H1 (cell line): ENCODE measurements around the gene TSPAN6. TPM values are rescaled to one million over a fixed set of nuclear protein-coding genes. Genes with fewer than 3 reads are reported as not detected.

ENCODE experiments used
- CTCF ChIA-PET: fragments of 300-600 bp; sonication (Branson Sonifier 250); formaldehyde crosslinking; loops from one replicate; lab custom pipeline; 2021; ENCODE audit not compliant: partially characterized antibody; lab: Charles Lee
- POLR2A ChIA-PET: fragments of 300-600 bp; sonication (Branson Sonifier 250); formaldehyde crosslinking; loops from one replicate; lab custom pipeline; 2021; ENCODE audit warnings: inconsistent platforms; ENCODE audit not compliant: partially characterized antibody; lab: Charles Lee
- DNase-seq, 2 experiments: peaks; one replicate each; pipeline versions ENCODE4 v3.0.0 to v3.0.0-alpha.2; 2010 to 2022; ENCODE audit warnings: low spot score in 2 of 2, low read depth in 1 of 2, mixed read lengths in 1 of 2
- FAIRE-seq: peaks from 2 replicates; lab custom pipeline; 2011; peaks lifted over from hg19 to GRCh38; lab: Jason Lieb, UNC
- H2AFZ ChIP-seq: 2 replicates; pipeline ENCODE4 v1.8.1; 2012; ENCODE audit warnings: low read length, inconsistent platforms
- H2AK5ac ChIP-seq: 2 replicates; pipeline ENCODE4 v1.6.1; 2013; ENCODE audit warnings: low read depth, low read length
- H2BK120ac ChIP-seq: replicated peaks from 2 replicates; pipeline ENCODE3; 2013; ENCODE audit warnings: low read depth, low read length, inconsistent platforms
- H2BK12ac ChIP-seq: 2 replicates; pipeline ENCODE4 v1.6.1; 2013; ENCODE audit warnings: low read depth, low read length
- H2BK15ac ChIP-seq: 2 replicates; pipeline ENCODE4 v1.6.1; 2013; ENCODE audit warnings: low read length
- H2BK20ac ChIP-seq: 2 replicates; pipeline ENCODE4 v1.6.1; 2013; ENCODE audit warnings: low read length
- H2BK5ac ChIP-seq: 2 replicates; pipeline ENCODE4 v1.6.1; 2013; ENCODE audit warnings: low read depth, low read length
- H3K14ac ChIP-seq: 2 replicates; pipeline ENCODE4 v1.6.1; 2013; ENCODE audit warnings: inconsistent platforms; ENCODE audit not compliant: insufficient read length
- H3K18ac ChIP-seq: 2 replicates; pipeline ENCODE4 v1.6.1; 2013; ENCODE audit warnings: low read length; ENCODE audit errors: extremely low read depth
- H3K23ac ChIP-seq: 2 replicates; pipeline ENCODE4 v1.6.1; 2013; ENCODE audit warnings: inconsistent platforms; ENCODE audit not compliant: insufficient read length
- H3K23me2 ChIP-seq: 2 replicates; pipeline ENCODE4 v1.6.1; 2013; ENCODE audit warnings: low read depth, low read length
- H3K27ac ChIP-seq: 2 replicates; pipeline ENCODE4 v1.6.1; 2011; ENCODE audit warnings: low read depth, low read length, inconsistent platforms
- H3K27me3 ChIP-seq, 4 experiments: replicated peaks in 1 of 4; 1 replicate in 1 of 4; 2 replicates in 3 of 4; pipeline versions ENCODE4 v1.6.1 to v1.8.1; 2011 to 2013; ENCODE audit warnings: low read length in 3 of 4, mild to moderate bottlenecking in 3 of 4, inconsistent platforms in 2 of 4, mixed read lengths in 2 of 4, moderate library complexity in 1 of 4; ENCODE audit not compliant: control insufficient read depth in 3 of 4, insufficient read depth in 3 of 4; ENCODE audit errors: extremely low read depth in 1 of 4
- H3K36me3 ChIP-seq, 4 experiments: 2 replicates each; pipeline versions ENCODE4 v1.6.1 to v1.8.1; 2011 to 2013; ENCODE audit warnings: mild to moderate bottlenecking in 4 of 4, low read length in 3 of 4, moderate library complexity in 2 of 4, control low read depth in 1 of 4, inconsistent platforms in 1 of 4; ENCODE audit not compliant: insufficient read depth in 4 of 4, control insufficient read depth in 2 of 4
- H3K4ac ChIP-seq: replicated peaks from 2 replicates; pipeline ENCODE3; 2013; ENCODE audit warnings: low read length, low read depth, mixed read lengths, inconsistent platforms; ENCODE audit not compliant: insufficient read length
- H3K4me1 ChIP-seq, 4 experiments: replicated peaks in 1 of 4; 1 replicate in 1 of 4; 2 replicates in 3 of 4; pipeline versions ENCODE4 v1.6.1 to v1.8.1; 2011 to 2013; ENCODE audit warnings: low read length in 3 of 4, inconsistent platforms in 2 of 4, mixed read lengths in 1 of 4; ENCODE audit not compliant: insufficient read depth in 4 of 4, control insufficient read depth in 3 of 4
- H3K4me2 ChIP-seq, 2 experiments: 2 replicates each; pipeline versions ENCODE4 v1.6.1 to v1.8.1; 2011 to 2013; ENCODE audit warnings: low read depth in 2 of 2, low read length in 2 of 2, control low read depth in 1 of 2, inconsistent platforms in 1 of 2, mild to moderate bottlenecking in 1 of 2; ENCODE audit not compliant: insufficient read depth in 1 of 2
- H3K4me3 ChIP-seq, 4 experiments: fragments of 200-600, 300-600 bp in 1 of 4; sonication (generic), shearing (Covaris generic), sonication (Bioruptor Twin) in 1 of 4; 2 replicates each; pipeline versions ENCODE4 v1.5.1 to v1.8.1; 2011 to 2016; ENCODE audit warnings: low read length in 4 of 4, low read depth in 3 of 4, control low read depth in 2 of 4, inconsistent platforms in 2 of 4, mild to moderate bottlenecking in 2 of 4, mixed read lengths in 1 of 4, moderate library complexity in 1 of 4; ENCODE audit not compliant: insufficient read depth in 2 of 4; ENCODE audit errors: extremely low read depth in 1 of 4
- H3K56ac ChIP-seq: replicated peaks from 2 replicates; pipeline ENCODE3; 2013; ENCODE audit warnings: low read depth, mild to moderate bottlenecking, mixed read lengths, low read length, inconsistent platforms; ENCODE audit not compliant: insufficient read length
- H3K79me1 ChIP-seq: 2 replicates; pipeline ENCODE4 v1.6.1; 2013; ENCODE audit warnings: low read depth, low read length, control low read depth
- H3K79me2 ChIP-seq, 2 experiments: 2 replicates each; pipeline versions ENCODE4 v1.6.1 to v1.8.1; 2012 to 2013; ENCODE audit warnings: low read length in 2 of 2, mild to moderate bottlenecking in 2 of 2, inconsistent platforms in 1 of 2; ENCODE audit not compliant: insufficient read depth in 2 of 2, control insufficient read depth in 1 of 2
- H3K9ac ChIP-seq, 4 experiments: replicated peaks in 1 of 4; 1 replicate in 1 of 4; 2 replicates in 3 of 4; pipeline versions ENCODE4 v1.6.1 to v1.8.1; 2011 to 2013; ENCODE audit warnings: low read depth in 3 of 4, low read length in 3 of 4, control low read depth in 2 of 4, mild to moderate bottlenecking in 2 of 4, moderate library complexity in 2 of 4, inconsistent platforms in 1 of 4; ENCODE audit errors: extremely low read depth in 1 of 4
- H3K9me3 ChIP-seq, 2 experiments: 2 replicates each; pipeline versions ENCODE4 v1.6.1 to v1.8.1; 2012 to 2013; ENCODE audit warnings: mild to moderate bottlenecking in 2 of 2, moderate library complexity in 2 of 2, control low read depth in 1 of 2, inconsistent platforms in 1 of 2, low read depth in 1 of 2, low read length in 1 of 2, mixed read lengths in 1 of 2; ENCODE audit not compliant: insufficient read depth in 2 of 2
- H4K20me1 ChIP-seq, 2 experiments: replicated peaks in 1 of 2; 2 replicates each; pipeline versions ENCODE3 to v1.8.1; 2011 to 2013; ENCODE audit warnings: inconsistent platforms in 2 of 2, low read length in 2 of 2, mild to moderate bottlenecking in 1 of 2; ENCODE audit not compliant: insufficient read depth in 2 of 2, control insufficient read depth in 1 of 2
- H4K5ac ChIP-seq: 2 replicates; pipeline ENCODE4 v1.6.1; 2013; ENCODE audit warnings: low read length, low read depth, mixed read lengths, inconsistent platforms; ENCODE audit not compliant: insufficient read length
- H4K8ac ChIP-seq: 2 replicates; pipeline ENCODE4 v1.8.0; 2013; ENCODE audit warnings: mild to moderate bottlenecking, moderate library complexity, low read length, inconsistent platforms; ENCODE audit not compliant: insufficient read depth; ENCODE audit errors: extremely low read depth
- H4K91ac ChIP-seq: replicated peaks from 2 replicates; pipeline ENCODE3; 2013; ENCODE audit warnings: low read length, mixed read lengths, inconsistent platforms; ENCODE audit not compliant: insufficient read length
- RBBP5 ChIP-seq: IDR thresholded peaks from 2 replicates; pipeline ENCODE4 v1.7.1; 2012; ENCODE audit warnings: low read depth, mild to moderate bottlenecking, inconsistent platforms, low read length, moderate library complexity, borderline replicate concordance
- WGBS, 2 experiments: shearing (Covaris generic) in 1 of 2; methylation state at CpG; one replicate each; pipeline versions ENCODE4 v1.1.6 to v1.1.7; 2013 to 2015; ENCODE audit warnings: low lambda C conversion rate in 2 of 2, mixed read lengths in 2 of 2, inconsistent platforms in 1 of 2, low coverage in 1 of 2, missing lambda C conversion rate in 1 of 2; ENCODE audit not compliant: insufficient replicate concordance in 2 of 2, insufficient coverage in 1 of 2, insufficient read length in 1 of 2; ENCODE audit errors: extremely low coverage in 1 of 2, missing lambda C conversion rate in 1 of 2; 5-methylcytosine and 5-hydroxymethylcytosine counted together
- polyA plus RNA-seq, 7 experiments: library from polyadenylated mRNA; depleted of rRNA in 3 of 7; stranded (reverse) in 5 of 7; unstranded in 2 of 7; fragments of >200 nt in 5 of 7; fragments of 200-250 nt in 2 of 7; gene quantifications; 1 replicate in 5 of 7; 2 replicates in 1 of 7; 4 replicates in 1 of 7; pipeline versions ENCODE4 v1.2.1 to v1.2.3, GENCODE V29; 2011 to 2013; ENCODE audit warnings: missing spikeins in 2 of 7, mixed read lengths in 2 of 7
- total RNA-seq: library from RNA; stranded (reverse); fragmentation: NEBNext Ultra II Directional; extraction: Animal tissue kit (Norgen Biotek cat#: 25700); gene quantifications from 2 replicates; pipeline ENCODE4 v1.2.1, GENCODE V29; 2021

The TSPAN6 gene
- total and polyA plus RNA-seq, 2 of the 8 experiments (the other 6 are each of a cell fraction or from before 2014, with no cell fraction given): 58.1 to 67.7 TPM

- H3K9ac ChIP-seq: no peak overlapping the region
- POLR2A ChIA-PET: no interaction called here
- no peak overlapping the region for H2BK5ac ChIP-seq
- H4K20me1 ChIP-seq: no peaks in the 10 kb centered on the region
- no peak overlapping the region for H2AFZ ChIP-seq
- H3K9me3 ChIP-seq: no peaks in the 10 kb centered on the region
- H4K5ac ChIP-seq: no peak overlapping the region
- CTCF ChIA-PET: interaction anchor here (0.9 to 2.1 kb wide), 2 partner anchors 91 to 216 kb away, joined by 3 to 11 read pairs; no protein-coding TSS in a partner anchor
- no peaks in the 10 kb centered on the region for H3K79me1 ChIP-seq
- no peak overlapping the region for H3K4ac ChIP-seq
- no peaks in the 10 kb centered on the region for H3K4me1 ChIP-seq
- no peak overlapping the region for H3K14ac ChIP-seq
- no peak overlapping the region for H3K4me2 ChIP-seq
- no peak overlapping the region for H2BK12ac ChIP-seq
- H3K4me3 ChIP-seq: no peak overlapping the region
- H3K18ac ChIP-seq: no peak overlapping the region
- H3K36me3 ChIP-seq: no peaks in the 10 kb centered on the region
- 90% methylated on average over 5 of the region's 5 CpGs; no CpG with 5 or more reads in 1 of the 2 experiments for WGBS, 2 experiments
- H3K23ac ChIP-seq: no peak overlapping the region
- H4K8ac ChIP-seq: no peak overlapping the region
- no peak for TF ChIP-seq RBBP5
- no peak overlapping the region for H2BK20ac ChIP-seq
- H3K27me3 ChIP-seq: no peaks in the 10 kb centered on the region
- no peak overlapping the region for H4K91ac ChIP-seq
- DNase-seq: no peak
- no peak overlapping the region for H2AK5ac ChIP-seq
- H2BK120ac ChIP-seq: no peak overlapping the region
- H3K27ac ChIP-seq: no peak overlapping the region
- no peak for FAIRE-seq
- no peaks in the 10 kb centered on the region for H3K79me2 ChIP-seq
- no peak overlapping the region for H2BK15ac ChIP-seq
- no peaks in the 10 kb centered on the region for H3K23me2 ChIP-seq
- no peak overlapping the region for H3K56ac ChIP-seq
Observed at GRCh38 chrX:100677611-100678181, 41.1 kb upstream of the TSPAN6 start.
